Heart left ventricle (tissue), 16 donors: ENCODE data around the gene ING5. TPM values are rescaled to one million over a fixed set of nuclear protein-coding genes. Genes with fewer than 3 reads are reported as not detected.
A peak's percentile ranks its signal among the peaks of the same experiment; 100 is the strongest.

Experiments used
- ATAC-seq, 4 donors: fragments of 200-7000 bp; cut with Tn5 transposase; one replicate each; pipeline ENCODE4 v1.9.1; 2020 to 2022; ENCODE audit warnings: moderate library complexity in 4 of 4, mild to moderate bottlenecking in 3 of 4, moderate number of reproducible peaks in 1 of 4
- DNase-seq, 5 donors: peaks; one replicate each; pipeline ENCODE4 v3.0.0-alpha.2; 2020
- H3K27ac ChIP-seq, 12 donors: fragments of 200-600 bp; sonication (generic) in 4 of 12; one replicate each; pipeline versions ENCODE4 v1.5.0 to v1.8.0; 2016 to 2022; ENCODE audit warnings: mild to moderate bottlenecking in 2 of 12
- H3K27me3 ChIP-seq, 9 donors: fragments of 200-600 bp; sonication (generic) in 2 of 9; one replicate each; pipeline versions ENCODE4 v1.5.1 to v1.8.0; 2016 to 2022; ENCODE audit warnings: mild to moderate bottlenecking in 3 of 9
- H3K36me3 ChIP-seq, 9 donors: fragments of 200-600 bp; sonication (generic) in 2 of 9; one replicate each; pipeline versions ENCODE4 v1.5.0 to v1.8.0; 2018 to 2022; ENCODE audit warnings: mild to moderate bottlenecking in 2 of 9
- H3K4me1 ChIP-seq, 12 donors: fragments of 200-600 bp; sonication (generic) in 4 of 12; one replicate each; pipeline versions ENCODE4 v1.5.0 to v1.8.0; 2016 to 2022; ENCODE audit warnings: mild to moderate bottlenecking in 3 of 12
- H3K4me3 ChIP-seq, 12 donors: fragments of 200-600 bp; sonication (generic) in 4 of 12; one replicate each; pipeline versions ENCODE4 v1.5.0 to v1.8.0; 2017 to 2022; ENCODE audit warnings: mild to moderate bottlenecking in 9 of 12, moderate library complexity in 4 of 12
- H3K9me3 ChIP-seq, 12 donors: fragments of 200-600 bp; sonication (generic) in 4 of 12; one replicate each; pipeline versions ENCODE4 v1.5.0 to v1.8.0; 2016 to 2022; ENCODE audit warnings: mild to moderate bottlenecking in 1 of 12
- POLR2A ChIP-seq, 2 donors: fragments of 450-650 bp; IDR thresholded peaks; one replicate each; pipeline ENCODE4 v1.6.1; 2017; ENCODE audit warnings: antibody characterized with exemption in 2 of 2, mild to moderate bottlenecking in 2 of 2, moderate library complexity in 2 of 2
- WGBS, 4 donors: extraction: QIAGEN DNeasy Blood & Tissue Kit in 2 of 4; methylation state at CpG; one replicate each; pipeline versions ENCODE4 v1.1.5 to v1.1.7; 2013 to 2018; 5-methylcytosine and 5-hydroxymethylcytosine counted together
- intact Hi-C, 10 donors: fragments of 100-400 bp; cut with DNase I; formaldehyde crosslinking; loops; one replicate each; pipeline versions ENCODE4 v1.11.1 to v1.14.2; 2022
- polyA plus RNA-seq, 2 donors: library from polyadenylated mRNA; stranded (reverse); fragments of 200-250 nt; gene quantifications; one replicate each; pipeline ENCODE4 v1.2.3, GENCODE V29; 2013
- total RNA-seq, 9 donors: library from RNA; depleted of rRNA in 2 of 9; stranded (reverse); fragments of >200 nt in 2 of 9; fragmentation: NEBNext Ultra II Directional in 3 of 9; extraction: Animal tissue kit (Norgen Biotek cat#: 25700) in 3 of 9; gene quantifications; one replicate each; pipeline versions ENCODE4 v1.1.0 to v1.2.4, GENCODE V29; 2016 to 2023
- TF ChIP-seq, protein P1 (sequence below), 12 donors: fragments of 200-600 bp; sonication (generic) in 4 of 12; IDR thresholded peaks; one replicate each; pipeline versions ENCODE4 v1.5.0 to v1.8.0; 2018 to 2022; ENCODE audit warnings: antibody characterized with exemption in 12 of 12, mild to moderate bottlenecking in 5 of 12
- donor health status: ischemic (EF 13 %, LVEDD 7.1; RV severe dilation, severe dysfunction).
- donor health status: healthy with polysubstance abuse.
- donor health status: DM: no; HTN: yes; CAD: no.
- donor health status: DM: no; HTN: no; CAD: no.
- donor health status: ischemic (EF 25% LVEDD 6.9; RV normal size, moderate dysfunction).
- donor health status: ischemic (EF 25% LVEDD 5.7; RV mildly dilated, moderate dysfunction).
- donor health status: healthy.
- donor health status: DM: yes; HTN: yes; CAD: no.
- donor health status: ischemic (EF 35%, LVEDD 5.7; RV mildly dilated, moderate dysfunction).
- donor health status: nonischemic (EF 11% LVEDD 7.7; RV severe dilation, severe dysfunction).
- donor health status: DM: yes; HTN: yes; CAD: no.
- donor health status: PGD.
- donor health status: ischemic (EF 29% LVEDD 5.4; RV normal size, mild dysfunction).
- donor health status: nonischemic (EF 23%, LVEDD 6.1; RV moderate dilation, normal function).

Gene ING5
- total and polyA plus RNA-seq, 11 donors: 11.8 to 29.3 (median 18.2) TPM

GRCh38 chr2:241665731-241666440, 36.0 kb upstream of the ING5 start:
- no peaks in the 10 kb centered on the region for H3K9me3 ChIP-seq
- WGBS, 4 donors: 85 to 90% (median 89%) methylated on average over 23 of the region's 23 CpGs
- H3K27me3 ChIP-seq: no peaks in the 10 kb centered on the region
- TF ChIP-seq, protein P1, sequence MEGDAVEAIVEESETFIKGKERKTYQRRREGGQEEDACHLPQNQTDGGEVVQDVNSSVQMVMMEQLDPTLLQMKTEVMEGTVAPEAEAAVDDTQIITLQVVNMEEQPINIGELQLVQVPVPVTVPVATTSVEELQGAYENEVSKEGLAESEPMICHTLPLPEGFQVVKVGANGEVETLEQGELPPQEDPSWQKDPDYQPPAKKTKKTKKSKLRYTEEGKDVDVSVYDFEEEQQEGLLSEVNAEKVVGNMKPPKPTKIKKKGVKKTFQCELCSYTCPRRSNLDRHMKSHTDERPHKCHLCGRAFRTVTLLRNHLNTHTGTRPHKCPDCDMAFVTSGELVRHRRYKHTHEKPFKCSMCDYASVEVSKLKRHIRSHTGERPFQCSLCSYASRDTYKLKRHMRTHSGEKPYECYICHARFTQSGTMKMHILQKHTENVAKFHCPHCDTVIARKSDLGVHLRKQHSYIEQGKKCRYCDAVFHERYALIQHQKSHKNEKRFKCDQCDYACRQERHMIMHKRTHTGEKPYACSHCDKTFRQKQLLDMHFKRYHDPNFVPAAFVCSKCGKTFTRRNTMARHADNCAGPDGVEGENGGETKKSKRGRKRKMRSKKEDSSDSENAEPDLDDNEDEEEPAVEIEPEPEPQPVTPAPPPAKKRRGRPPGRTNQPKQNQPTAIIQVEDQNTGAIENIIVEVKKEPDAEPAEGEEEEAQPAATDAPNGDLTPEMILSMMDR (IDR thresholded peaks at IDR 0.05): no peak
- no peak for TF ChIP-seq POLR2A (IDR thresholded peaks at IDR 0.05)
- intact Hi-C loops: no loop called here
- no peak for ATAC-seq
- no peak overlapping the region for H3K27ac ChIP-seq
- H3K4me1 ChIP-seq: no peaks in the 10 kb centered on the region
- H3K4me3 ChIP-seq: no peak overlapping the region
- H3K36me3 ChIP-seq: peaks cover 0 to 62% (median 51%) of the 10 kb centered on the region in 9 donors
- DNase-seq: peak in 1 of 5 donors; percentile 39

- H3K27ac ChIP-seq: no peak overlapping the region
- H3K27me3 ChIP-seq: no peaks in the 10 kb centered on the region
- no peak for ATAC-seq
- H3K4me3 ChIP-seq: no peak overlapping the region
- intact Hi-C loops: no loop called here
- H3K4me1 ChIP-seq: no peaks in the 10 kb centered on the region
- TF ChIP-seq, protein P1 (IDR thresholded peaks at IDR 0.05): no peak
- TF ChIP-seq POLR2A (IDR thresholded peaks at IDR 0.05): no peak
- DNase-seq: peak in 1 of 5 donors; percentile 47
- no peaks in the 10 kb centered on the region for H3K9me3 ChIP-seq
- 73 to 80% (median 77%) methylated on average over 34 to 42 of the region's 42 CpGs for WGBS, 4 donors
- peaks cover 0 to 62% (median 56%) of the 10 kb centered on the region in 9 donors for H3K36me3 ChIP-seq
Observed at GRCh38 chr2:241666627-241667400, 35.0 kb upstream of the ING5 start.

DNA sequence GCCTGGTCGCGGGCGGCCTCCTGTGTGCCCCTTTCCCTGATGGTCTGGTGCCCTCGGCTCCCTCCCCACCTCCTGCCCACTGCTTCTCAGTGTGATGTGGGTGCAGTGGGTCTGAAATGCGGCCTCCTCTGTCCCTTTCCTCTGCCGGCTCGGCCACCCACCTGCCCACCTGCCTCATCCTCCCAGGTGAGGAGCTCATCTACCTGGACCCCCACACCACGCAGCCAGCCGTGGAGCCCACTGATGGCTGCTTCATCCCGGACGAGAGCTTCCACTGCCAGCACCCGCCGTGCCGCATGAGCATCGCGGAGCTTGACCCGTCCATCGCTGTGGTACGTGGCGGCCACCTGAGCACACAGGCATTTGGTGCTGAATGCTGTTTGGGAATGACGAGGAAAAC, 33.5 kb upstream of the ING5 start:
- no peak for ATAC-seq
- Histone ChIP-seq H3K36me3 (peaks cover 0 to 67% (median 63%) of the 10 kb centered on the region in 9 donors), H3K27me3 (no peaks in the 10 kb centered on the region), H3K27ac (no peak overlapping the region), H3K4me3 (no peak overlapping the region), H3K4me1 (no peaks in the 10 kb centered on the region), H3K9me3 (no peaks in the 10 kb centered on the region)
- TF ChIP-seq POLR2A (IDR thresholded peaks at IDR 0.05): no peak
- TF ChIP-seq, protein P1 (IDR thresholded peaks at IDR 0.05): no peak
- intact Hi-C loops: no loop called here
- 91 to 97% (median 95%) methylated on average over 21 of the region's 21 CpGs for WGBS, 4 donors
- peak in 1 of 5 donors; percentile 44 for DNase-seq

DNA sequence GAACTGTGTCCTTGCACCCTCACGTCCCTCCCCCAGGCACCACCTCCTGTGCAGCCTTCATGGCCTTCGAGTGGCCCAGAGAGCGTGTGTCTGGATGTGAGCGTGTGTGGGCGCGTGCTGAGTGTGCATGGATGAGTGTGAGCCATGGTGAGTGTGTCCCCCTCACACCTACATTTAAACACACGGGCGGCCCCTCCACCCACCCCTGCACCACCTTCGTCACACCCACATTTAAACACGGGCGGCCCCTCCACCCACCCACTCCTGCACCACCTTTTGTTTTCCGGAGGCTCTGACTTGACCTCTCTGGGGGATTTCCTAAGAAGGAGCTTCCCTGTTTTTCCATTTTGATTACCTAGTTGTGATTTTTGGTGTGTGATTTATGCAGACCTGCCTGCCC, 33.0 kb upstream of the ING5 start:
- no peaks in the 10 kb centered on the region for H3K9me3 ChIP-seq
- H3K4me3 ChIP-seq: no peak overlapping the region
- TF ChIP-seq, protein P1 (IDR thresholded peaks at IDR 0.05): no peak
- TF ChIP-seq POLR2A (IDR thresholded peaks at IDR 0.05): no peak
- no peak overlapping the region for H3K27ac ChIP-seq
- intact Hi-C loops: no loop called here
- no peak for ATAC-seq
- H3K4me1 ChIP-seq: peaks cover 0 to 1% (median 0%) of the 10 kb centered on the region in 12 donors
- WGBS, 4 donors: 89 to 91% (median 90%) methylated on average over 12 of the region's 12 CpGs
- H3K27me3 ChIP-seq: no peaks in the 10 kb centered on the region
- H3K36me3 ChIP-seq: peaks cover 0 to 67% (median 63%) of the 10 kb centered on the region in 9 donors
- peak in 1 of 5 donors; percentile 15 for DNase-seq
